HFF-Myc (cell line): ENCODE data around the gene RRM1.

Experiments
- DNase-seq: peaks from one replicate; pipeline ENCODE4 v3.0.0-alpha.2; 2011; ENCODE audit warnings: low read depth; ENCODE audit errors: extremely low read depth
- H3K4me3 ChIP-seq: replicated peaks from 2 replicates; pipeline ENCODE4 v1.5.1; 2011; ENCODE audit warnings: low read depth, mild to moderate bottlenecking, control low read depth, low read length
- CTCF ChIP-seq: IDR thresholded peaks from 2 replicates; pipeline ENCODE4 v1.5.1; 2012; ENCODE audit warnings: mild to moderate bottlenecking, low read depth, low read length, control low read depth; ENCODE audit errors: missing control alignments

RRM1 gene

DNA sequence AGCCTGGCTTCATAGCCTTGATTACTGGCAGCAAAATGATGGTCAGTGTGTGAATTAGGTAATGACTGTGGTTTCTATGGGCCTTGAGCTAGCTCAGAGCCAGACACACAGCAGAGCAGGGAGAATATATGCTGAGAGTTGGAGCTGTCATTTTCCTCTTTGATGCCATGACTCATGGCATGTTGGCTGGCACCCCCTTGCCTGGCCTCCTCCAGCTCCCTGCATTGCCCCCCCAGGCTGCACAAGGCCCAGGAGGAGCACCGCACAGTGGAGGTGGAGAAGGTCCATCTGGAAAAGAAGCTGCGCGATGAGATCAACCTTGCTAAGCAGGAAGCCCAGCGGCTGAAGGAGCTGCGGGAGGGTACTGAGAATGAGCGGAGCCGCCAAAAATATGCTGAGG lies 20.3 kb upstream of the RRM1 start:
- H3K4me3 ChIP-seq = no peak overlapping the region
- TF ChIP-seq CTCF = no peak
- DNase-seq = no peak

DNA sequence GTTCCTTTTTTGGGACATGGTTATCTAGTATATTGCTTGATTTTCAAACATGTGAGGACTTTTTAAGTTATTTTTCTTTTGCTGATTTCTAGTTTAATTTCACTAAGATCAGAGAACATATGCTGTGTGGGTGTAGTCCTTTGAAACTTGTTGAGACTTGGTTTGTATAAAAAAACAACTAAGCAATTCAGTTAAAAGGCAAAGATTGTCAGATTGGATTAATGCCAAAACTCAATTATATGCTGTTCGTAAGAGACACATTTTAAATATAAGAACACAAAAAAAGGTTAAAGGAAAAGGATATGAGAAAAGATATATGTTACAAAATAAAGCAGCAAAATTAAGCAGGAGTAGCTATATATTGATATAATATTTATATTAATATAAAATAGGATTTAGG lies 17.8 kb upstream of the RRM1 start:
- TF ChIP-seq CTCF = no peak
- no peak overlapping the region for H3K4me3 ChIP-seq
- no peak for DNase-seq

- TF ChIP-seq CTCF = no peak
- no peak for DNase-seq
- H3K4me3 ChIP-seq = no peak overlapping the region
These were observed 11.4 kb upstream of the RRM1 start for GRCh38 chr11:4083198-4083597.

DNA sequence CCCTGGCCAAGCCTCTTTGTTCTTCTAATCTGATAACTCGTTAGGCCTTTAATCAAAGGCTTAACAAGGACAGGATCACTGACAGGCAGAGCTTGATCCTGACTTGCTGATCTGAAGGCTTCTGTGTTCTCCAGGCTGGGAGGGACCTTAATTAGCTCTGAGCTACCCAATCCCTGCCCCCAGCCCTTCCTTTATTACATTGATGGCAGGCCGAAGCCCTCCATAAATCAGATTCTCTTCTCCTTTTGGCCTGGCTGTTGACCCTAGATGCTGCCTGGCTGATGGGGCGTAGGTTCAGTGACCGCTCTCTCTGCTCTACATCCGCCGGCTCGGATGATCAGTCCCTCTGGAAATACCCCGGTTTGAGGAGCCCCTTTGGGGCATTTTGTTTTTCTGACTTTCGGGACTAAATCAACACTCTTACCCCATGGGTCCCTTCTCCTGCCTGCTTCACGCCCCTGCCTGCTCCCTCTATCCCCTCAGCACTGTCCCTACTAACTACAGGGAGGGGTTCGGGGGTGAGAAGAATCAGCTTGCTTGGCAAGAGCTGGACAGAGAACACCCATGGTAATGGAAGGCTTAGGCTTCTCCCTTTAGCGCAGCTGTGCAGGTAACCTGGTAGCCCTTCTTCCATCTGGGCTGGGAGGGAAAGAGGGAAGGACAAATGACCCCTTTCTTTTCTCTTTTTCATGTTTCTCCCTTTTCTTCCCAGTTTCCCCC lies 10.0 kb upstream of the RRM1 start:
- no peak for DNase-seq
- TF ChIP-seq CTCF = no peak
- H3K4me3 ChIP-seq = no peak overlapping the region

- no peak overlapping the region for H3K4me3 ChIP-seq
- DNase-seq = no peak
- no peak for TF ChIP-seq CTCF
These were observed 9.0 kb upstream of the RRM1 start for GRCh38 chr11:4085575-4085974.

DNA sequence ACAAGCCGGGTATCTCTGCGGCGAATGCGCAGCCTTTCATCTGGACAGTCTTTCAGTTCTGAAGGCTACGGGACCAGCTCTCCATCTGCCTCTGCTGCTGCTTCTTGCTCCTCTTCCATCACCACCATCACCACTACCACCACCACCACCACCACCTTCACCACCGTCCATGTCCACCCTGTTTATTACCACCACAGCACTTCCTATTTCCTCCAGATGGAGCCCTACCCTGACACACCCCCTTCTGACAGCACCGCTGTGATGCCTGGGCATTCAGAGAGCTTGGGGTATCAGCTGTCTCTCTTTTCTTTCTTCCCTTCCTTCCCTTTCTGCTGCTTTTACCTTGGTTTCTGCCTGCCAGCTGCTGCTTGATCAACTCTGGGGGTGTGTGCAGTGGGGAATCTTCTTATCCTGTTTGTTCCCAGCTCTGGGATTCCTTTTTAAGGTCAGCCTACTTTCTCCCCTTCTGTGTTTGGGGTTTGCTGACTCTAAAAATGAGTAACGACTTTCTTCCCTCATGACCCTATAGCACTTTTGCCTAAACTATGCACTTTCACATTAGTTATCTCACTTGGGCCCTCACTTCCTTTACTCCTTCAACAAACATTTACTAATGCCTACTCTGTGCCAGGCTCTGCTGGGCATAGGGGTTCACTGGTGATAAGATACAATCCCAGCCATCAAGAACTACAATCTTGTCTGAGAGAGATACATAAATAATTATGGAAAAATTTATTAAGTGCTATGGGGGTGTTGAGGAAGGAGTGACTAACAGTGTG lies 7.8 kb upstream of the RRM1 start:
- TF ChIP-seq CTCF = no peak
- H3K4me3 ChIP-seq = no peak overlapping the region
- DNase-seq = no peak
